WTC11 (cell line): Measurements from ENCODE around the gene MAMLD1. TPM values are rescaled to one million over a fixed set of nuclear protein-coding genes. Genes with fewer than 3 reads are reported as not detected.

ENCODE experiments used
- ATAC-seq: fragments of 200-7000 bp; cut with Tn5 transposase; 2 replicates; pipeline ENCODE4 v1.10.0; 2021; ENCODE audit warnings: mild to moderate bottlenecking, moderate library complexity
- CTCF ChIA-PET: fragments of 300-600 bp; sonication (Branson Sonifier 250); formaldehyde crosslinking; loops from one replicate; lab custom pipeline; 2021; ENCODE audit warnings: antibody characterized with exemption; lab: Charles Lee
- POLR2A ChIA-PET: fragments of 350-600 bp; sonication (Branson Sonifier 250); formaldehyde crosslinking; loops from one replicate; lab custom pipeline; 2021; ENCODE audit warnings: antibody characterized with exemption; lab: Charles Lee
- DNase-seq: peaks from one replicate; pipeline ENCODE4 v3.0.0; 2021; ENCODE audit warnings: low spot score
- H3K27ac Mint-ChIP-seq: 2 replicates; pipeline ENCODE4 v1.8.0; 2021; ENCODE audit warnings: mixed read lengths
- H3K27me3 Mint-ChIP-seq: 2 replicates; pipeline ENCODE4 v1.8.0; 2021; ENCODE audit warnings: low read depth, mild to moderate bottlenecking, moderate library complexity, mixed read lengths
- H3K36me3 Mint-ChIP-seq: 2 replicates; pipeline ENCODE4 v1.8.0; 2021; ENCODE audit warnings: mixed read lengths
- H3K4me1 Mint-ChIP-seq: 2 replicates; pipeline ENCODE4 v1.8.0; 2022; ENCODE audit warnings: mixed read lengths
- H3K4me3 Mint-ChIP-seq: 2 replicates; pipeline ENCODE4 v1.8.0; 2021; ENCODE audit warnings: mild to moderate bottlenecking, moderate library complexity, mixed read lengths
- H3K9me3 Mint-ChIP-seq: 2 replicates; pipeline ENCODE4 v1.8.0; 2021; ENCODE audit warnings: mixed read lengths
- ATF1 ChIP-seq: sonication (generic); formaldehyde crosslinking; IDR thresholded peaks from 2 replicates; pipeline ENCODE4 v1.8.1; 2023; ENCODE audit warnings: mild to moderate bottlenecking, moderate library complexity, missing genetic modification reagents
- ATF2 ChIP-seq: sonication (generic); formaldehyde crosslinking; IDR thresholded peaks from 2 replicates; pipeline ENCODE4 v1.8.1; 2022; ENCODE audit warnings: low read depth, missing genetic modification reagents, borderline replicate concordance
- E2F5 ChIP-seq: sonication (generic); formaldehyde crosslinking; IDR thresholded peaks from 2 replicates; pipeline ENCODE4 v1.8.1; 2022; ENCODE audit warnings: mild to moderate bottlenecking, moderate library complexity, missing genetic modification reagents
- EMX1 ChIP-seq: fragments of 250-450 bp; sonication (Bioruptor Pico); IDR thresholded peaks from 2 replicates; pipeline ENCODE4 v1.8.0; 2021; ENCODE audit warnings: mild to moderate bottlenecking
- GTF2I ChIP-seq: fragments of 250-450 bp; sonication (Bioruptor Pico); conservative IDR thresholded peaks from 2 replicates; pipeline ENCODE4 v1.4.0; 2021; ENCODE audit warnings: mild to moderate bottlenecking
- KAT7 ChIP-seq: sonication (generic); formaldehyde crosslinking; IDR thresholded peaks from 2 replicates; pipeline ENCODE4 v1.8.1; 2023; ENCODE audit warnings: missing genetic modification reagents, mild to moderate bottlenecking, borderline replicate concordance
- MXD4 ChIP-seq: fragments of 250-450 bp; sonication (Bioruptor Pico); IDR thresholded peaks from 2 replicates; pipeline ENCODE4 v1.8.0; 2021; ENCODE audit warnings: mild to moderate bottlenecking, moderate library complexity, borderline replicate concordance
- NFATC4 ChIP-seq: fragments of 250-450 bp; sonication (Bioruptor Pico); IDR thresholded peaks from 2 replicates; pipeline ENCODE4 v1.9.0; 2021; ENCODE audit warnings: mild to moderate bottlenecking
- NR3C1 ChIP-seq: sonication (generic); formaldehyde crosslinking; conservative IDR thresholded peaks from 2 replicates; pipeline ENCODE4 v1.8.1; 2023; ENCODE audit warnings: low read depth, mild to moderate bottlenecking, missing genetic modification reagents
- PRDM15 ChIP-seq: sonication (generic); formaldehyde crosslinking; IDR thresholded peaks from 2 replicates; pipeline ENCODE4 v1.8.0; 2022; ENCODE audit warnings: missing genetic modification reagents
- STAT6 ChIP-seq: sonication (generic); formaldehyde crosslinking; conservative IDR thresholded peaks from 2 replicates; pipeline ENCODE4 v1.8.1; 2023; ENCODE audit warnings: mild to moderate bottlenecking, low read depth, missing genetic modification reagents, moderate library complexity
- USF1 ChIP-seq: sonication (generic); formaldehyde crosslinking; IDR thresholded peaks from 2 replicates; pipeline ENCODE4 v1.8.0; 2022; ENCODE audit warnings: mild to moderate bottlenecking, missing genetic modification reagents
- ZNF121 ChIP-seq: sonication (generic); formaldehyde crosslinking; IDR thresholded peaks from 2 replicates; pipeline ENCODE4 v1.8.0; 2023; ENCODE audit warnings: missing genetic modification reagents
- ZNF263 ChIP-seq: sonication (generic); formaldehyde crosslinking; IDR thresholded peaks from 2 replicates; pipeline ENCODE4 v1.8.1; 2022; ENCODE audit warnings: low read depth, mild to moderate bottlenecking, moderate library complexity, missing genetic modification reagents
- ZNF281 ChIP-seq: sonication (generic); formaldehyde crosslinking; IDR thresholded peaks from 2 replicates; pipeline ENCODE4 v1.8.0; 2023; ENCODE audit warnings: mild to moderate bottlenecking, missing genetic modification reagents
- ZNF416 ChIP-seq: fragments of 250-450 bp; sonication (Bioruptor Pico); IDR thresholded peaks from 2 replicates; pipeline ENCODE4 v1.9.0; 2021; ENCODE audit warnings: mild to moderate bottlenecking, inconsistent platforms
- ZNF423 ChIP-seq: fragments of 250-450 bp; sonication (Bioruptor Pico); IDR thresholded peaks from 2 replicates; pipeline ENCODE4 v2.1.2; 2022; ENCODE audit warnings: mild to moderate bottlenecking, moderate library complexity
- ZSCAN18 ChIP-seq: fragments of 250-450 bp; sonication (Bioruptor Pico); IDR thresholded peaks from 2 replicates; pipeline ENCODE4 v2.1.2; 2022; ENCODE audit warnings: mild to moderate bottlenecking, moderate library complexity
- total RNA-seq: library from RNA; stranded (reverse); gene quantifications from 3 replicates; pipeline ENCODE4 v1.2.3, GENCODE V29; 2021
- TF ChIP-seq, protein P1 (sequence below): sonication (generic); formaldehyde crosslinking; IDR thresholded peaks from 2 replicates; pipeline ENCODE4 v1.8.0; 2023; ENCODE audit warnings: missing genetic modification reagents

Gene MAMLD1
- total RNA-seq, 1 experiment from 2014 or later: 0.35 TPM

- TF ChIP-seq ATF2 (CRISPR knock-in tag): no peak
- TF ChIP-seq KAT7 (CRISPR knock-in tag): no peak
- no peak for TF ChIP-seq ZNF281 (CRISPR knock-in tag)
- TF ChIP-seq NFATC4 (CRISPR knock-in tag): no peak
- no peak for TF ChIP-seq ATF1 (CRISPR knock-in tag)
- TF ChIP-seq ZNF416: no peak
- TF ChIP-seq USF1: no peak
- TF ChIP-seq PRDM15 (CRISPR knock-in tag): no peak
- TF ChIP-seq STAT6 (CRISPR knock-in tag): no peak
- TF ChIP-seq NR3C1 (CRISPR knock-in tag): no peak
- no peak for TF ChIP-seq ZNF121
- TF ChIP-seq MXD4 (CRISPR knock-in tag): no peak
- TF ChIP-seq EMX1 (CRISPR knock-in tag): no peak
- TF ChIP-seq E2F5 (CRISPR knock-in tag): no peak
- TF ChIP-seq ZNF423 (CRISPR knock-in tag): no peak
- TF ChIP-seq, all 79 proteins: peak for 0
These were observed 93.3 kb downstream of the MAMLD1 start (continued) for GRCh38 chrX:150456466-150456865.

DNA sequence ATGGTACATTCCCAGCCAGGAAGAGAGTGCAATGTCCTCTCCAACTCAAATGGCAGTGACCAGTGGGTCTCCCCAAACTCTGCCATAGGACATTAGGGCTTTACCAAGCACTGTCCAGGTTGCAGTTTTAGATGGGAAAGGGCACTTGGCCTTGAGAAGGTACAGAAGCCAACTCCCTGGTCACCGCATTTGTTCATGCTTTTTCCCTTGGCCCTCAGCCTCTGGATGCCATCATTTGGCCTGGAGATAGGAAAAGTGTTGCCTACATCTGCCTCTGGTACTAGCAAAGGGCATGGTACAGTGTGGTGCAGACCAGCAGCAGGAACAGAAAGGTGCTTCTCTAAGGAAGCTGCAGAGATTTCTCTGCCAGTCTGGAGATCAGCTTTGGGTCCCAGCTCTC, 93.8 kb downstream of the MAMLD1 start:
- ATAC-seq: no peak
- Mint-ChIP-seq H3K27ac (no peak overlapping the region), H3K4me1 (0 out of 2 replicates have a peak, but pooled peaks cover 2% of the 10 kb centered on the region), H3K4me3 (no peak overlapping the region), H3K36me3 (no peaks in the 10 kb centered on the region), H3K9me3 (no peaks in the 10 kb centered on the region), H3K27me3 (peaks cover 4% of the 10 kb centered on the region; the same call in 1 of the 2 replicates)
- TF ChIP-seq ZNF263 (CRISPR knock-in tag) (no peak), ZSCAN18 (CRISPR knock-in tag) (no peak), EMX1 (CRISPR knock-in tag) (no peak), GTF2I (no peak)
- TF ChIP-seq, protein P1, sequence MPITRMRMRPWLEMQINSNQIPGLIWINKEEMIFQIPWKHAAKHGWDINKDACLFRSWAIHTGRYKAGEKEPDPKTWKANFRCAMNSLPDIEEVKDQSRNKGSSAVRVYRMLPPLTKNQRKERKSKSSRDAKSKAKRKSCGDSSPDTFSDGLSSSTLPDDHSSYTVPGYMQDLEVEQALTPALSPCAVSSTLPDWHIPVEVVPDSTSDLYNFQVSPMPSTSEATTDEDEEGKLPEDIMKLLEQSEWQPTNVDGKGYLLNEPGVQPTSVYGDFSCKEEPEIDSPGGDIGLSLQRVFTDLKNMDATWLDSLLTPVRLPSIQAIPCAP (CRISPR knock-in tag): no peak
- CTCF ChIA-PET: no interaction called here
- no peak for DNase-seq
- POLR2A ChIA-PET: no interaction called here
